Neural crest cell (in vitro differentiated cells): ENCODE data around the gene SLC25A13. TPM values are rescaled to one million over a fixed set of nuclear protein-coding genes. Genes with fewer than 3 reads are reported as not detected.

Source experiments
- DNase-seq: peaks from one replicate; pipeline ENCODE4 v3.0.0; 2021; ENCODE audit warnings: low read depth, mixed read lengths, low spot score
- H3K27ac Mint-ChIP-seq: one replicate; pipeline ENCODE4 v1.8.0; 2021; ENCODE audit warnings: mild to moderate bottlenecking, mixed read lengths; ENCODE audit not compliant: unreplicated experiment
- H3K27me3 Mint-ChIP-seq: 2 replicates; pipeline ENCODE4 v1.8.0; 2021; ENCODE audit warnings: low read depth, mild to moderate bottlenecking, mixed read lengths
- H3K36me3 Mint-ChIP-seq: 2 replicates; pipeline ENCODE4 v1.8.0; 2021; ENCODE audit warnings: low read depth, mild to moderate bottlenecking, mixed read lengths
- H3K4me1 Mint-ChIP-seq: 2 replicates; pipeline ENCODE4 v1.8.0; 2021; ENCODE audit warnings: mixed read lengths
- H3K4me3 Mint-ChIP-seq: one replicate; pipeline ENCODE4 v1.8.0; 2021; ENCODE audit warnings: mild to moderate bottlenecking, mixed read lengths
- H3K9me3 Mint-ChIP-seq: 2 replicates; pipeline ENCODE4 v1.8.0; 2021; ENCODE audit warnings: mixed read lengths
- total RNA-seq: library from RNA; stranded (reverse); gene quantifications from 2 replicates; pipeline ENCODE4 v1.2.1, GENCODE V29; 2021
- TF ChIP-seq, protein P1 (sequence below): fragments of 200-600 bp; sonication (generic); conservative IDR thresholded peaks from 2 replicates; pipeline ENCODE4 v1.5.0; 2021; ENCODE audit warnings: antibody characterized with exemption, mild to moderate bottlenecking

Gene SLC25A13
- total RNA-seq, 1 donor from 2014 or later = 68.3 TPM

DNA sequence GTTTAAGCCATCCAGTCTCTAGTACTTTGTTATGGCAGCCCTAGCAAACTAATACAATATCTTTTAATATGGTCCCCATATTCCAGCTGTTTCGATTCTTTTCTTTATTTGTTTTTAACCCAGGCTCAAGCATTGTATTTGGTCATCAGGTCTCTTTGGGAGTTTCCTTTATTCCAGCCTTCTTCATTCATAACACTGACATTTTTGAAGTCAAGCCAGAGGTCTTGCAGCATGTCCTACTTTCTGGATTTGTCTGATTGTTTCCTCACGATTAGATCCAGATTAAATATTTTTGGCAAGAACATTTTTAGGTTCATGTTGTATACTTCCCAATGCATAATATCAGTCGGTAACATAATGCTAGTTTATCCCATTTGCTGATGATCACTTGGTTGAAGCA, 11.8 kb downstream of the SLC25A13 start:
- Mint-ChIP-seq H3K4me1 (peaks cover 22% of the 10 kb centered on the region), H3K27ac (no peak overlapping the region), H3K27me3 (no peaks in the 10 kb centered on the region), H3K4me3 (no peak overlapping the region), H3K36me3 (peaks cover 8% of the 10 kb centered on the region), H3K9me3 (no peaks in the 10 kb centered on the region)
- TF ChIP-seq, protein P1, sequence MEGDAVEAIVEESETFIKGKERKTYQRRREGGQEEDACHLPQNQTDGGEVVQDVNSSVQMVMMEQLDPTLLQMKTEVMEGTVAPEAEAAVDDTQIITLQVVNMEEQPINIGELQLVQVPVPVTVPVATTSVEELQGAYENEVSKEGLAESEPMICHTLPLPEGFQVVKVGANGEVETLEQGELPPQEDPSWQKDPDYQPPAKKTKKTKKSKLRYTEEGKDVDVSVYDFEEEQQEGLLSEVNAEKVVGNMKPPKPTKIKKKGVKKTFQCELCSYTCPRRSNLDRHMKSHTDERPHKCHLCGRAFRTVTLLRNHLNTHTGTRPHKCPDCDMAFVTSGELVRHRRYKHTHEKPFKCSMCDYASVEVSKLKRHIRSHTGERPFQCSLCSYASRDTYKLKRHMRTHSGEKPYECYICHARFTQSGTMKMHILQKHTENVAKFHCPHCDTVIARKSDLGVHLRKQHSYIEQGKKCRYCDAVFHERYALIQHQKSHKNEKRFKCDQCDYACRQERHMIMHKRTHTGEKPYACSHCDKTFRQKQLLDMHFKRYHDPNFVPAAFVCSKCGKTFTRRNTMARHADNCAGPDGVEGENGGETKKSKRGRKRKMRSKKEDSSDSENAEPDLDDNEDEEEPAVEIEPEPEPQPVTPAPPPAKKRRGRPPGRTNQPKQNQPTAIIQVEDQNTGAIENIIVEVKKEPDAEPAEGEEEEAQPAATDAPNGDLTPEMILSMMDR = no peak
- no peak for DNase-seq

DNA sequence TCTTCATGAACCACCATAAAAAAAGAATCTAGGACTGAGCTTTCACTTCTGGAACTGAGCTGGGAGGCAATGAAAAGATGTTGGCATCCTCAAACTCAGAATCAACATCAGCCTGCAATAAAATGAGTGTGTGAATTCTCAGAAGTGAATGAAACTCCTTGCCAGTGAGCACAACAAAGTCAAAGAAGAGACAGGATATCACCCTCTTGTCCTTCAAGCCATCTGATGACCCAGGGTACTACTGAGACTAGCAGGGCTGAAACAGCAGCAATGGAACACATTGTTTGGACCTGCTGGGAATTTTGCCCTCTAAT, 13.0 kb downstream of the SLC25A13 start:
- Mint-ChIP-seq H3K27ac (no peak overlapping the region), H3K9me3 (peaks cover 4% of the 10 kb centered on the region), H3K4me1 (peaks cover 12% of the 10 kb centered on the region), H3K27me3 (no peaks in the 10 kb centered on the region), H3K36me3 (peaks cover 10% of the 10 kb centered on the region), H3K4me3 (no peak overlapping the region)
- no peak for DNase-seq
- TF ChIP-seq, protein P1 = no peak

DNA sequence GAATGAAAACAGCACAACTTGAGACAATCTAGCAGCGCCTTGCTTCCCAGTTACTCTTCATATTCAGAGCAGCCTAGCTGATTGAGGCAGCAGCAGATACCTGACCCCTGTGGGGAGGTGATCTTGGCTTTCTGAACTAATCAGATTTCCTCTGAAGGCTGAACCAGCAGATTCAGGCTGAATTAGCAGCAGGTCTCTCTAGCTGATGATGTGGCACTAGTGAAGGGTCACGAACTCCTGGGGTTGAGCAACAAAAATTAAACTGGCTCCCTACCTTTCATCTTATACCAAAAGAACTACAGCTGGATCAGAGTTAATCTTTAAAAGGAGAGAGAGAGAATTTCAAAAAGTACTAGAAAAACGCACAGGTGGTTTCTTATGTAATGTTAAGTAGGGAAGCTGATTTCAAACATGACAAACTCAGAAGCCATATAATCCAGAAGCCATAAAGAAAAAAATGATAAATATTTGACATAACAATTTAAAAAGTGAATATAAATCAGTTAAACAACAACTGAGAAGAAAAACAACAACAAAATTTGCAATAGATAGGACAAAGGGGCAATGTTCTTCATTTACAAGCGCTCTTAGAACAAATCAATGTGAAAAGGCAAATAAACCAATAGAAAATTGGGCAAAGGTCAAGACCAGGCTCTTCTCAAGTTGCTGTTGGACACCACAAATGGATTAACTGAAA, 13.5 kb downstream of the SLC25A13 start:
- peaks cover 12% of the 10 kb centered on the region for H3K36me3 Mint-ChIP-seq
- no peak for DNase-seq

DNA sequence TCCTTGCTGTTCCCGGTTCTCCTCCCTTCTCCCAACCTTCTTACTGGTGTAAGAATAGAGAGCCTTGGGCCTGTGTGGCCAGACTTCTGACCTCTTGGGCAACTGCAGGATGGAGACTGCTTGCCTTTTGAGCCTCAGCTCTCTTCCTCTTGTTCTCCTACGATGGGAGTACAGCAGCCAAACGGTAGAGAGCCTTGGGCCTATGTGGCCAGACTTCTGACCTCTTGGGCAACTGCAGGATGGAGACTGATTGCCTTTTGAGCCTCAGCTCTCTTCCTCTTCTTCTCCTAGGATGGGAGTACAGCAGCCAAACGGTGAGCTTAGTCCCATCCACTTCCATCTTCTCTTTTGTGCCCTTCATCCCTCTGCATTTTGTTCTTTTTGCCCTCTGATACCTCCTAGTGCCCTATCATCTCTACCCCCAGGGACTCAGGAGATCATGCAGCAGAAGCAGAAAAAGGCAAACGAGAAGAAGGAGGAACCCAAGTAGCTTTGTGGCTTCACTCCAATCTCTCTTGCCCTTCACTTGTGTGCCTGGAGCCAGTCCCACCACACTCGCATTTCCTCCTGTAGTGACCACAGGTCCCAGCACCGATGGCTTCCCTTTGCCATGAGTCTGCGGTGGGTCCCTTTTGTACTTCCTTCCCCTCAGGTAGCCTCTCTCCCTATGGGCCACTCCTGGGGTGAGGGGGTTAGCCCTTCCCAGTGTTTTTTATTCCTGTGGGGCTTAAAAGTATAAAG, 15.3 kb downstream of the SLC25A13 start:
- no peak overlapping the region for H3K27ac Mint-ChIP-seq
- no peak overlapping the region for H3K4me3 Mint-ChIP-seq
- TF ChIP-seq, protein P1 = no peak
- peaks cover 8% of the 10 kb centered on the region for H3K9me3 Mint-ChIP-seq
- no peaks in the 10 kb centered on the region for H3K27me3 Mint-ChIP-seq
- peaks cover 21% of the 10 kb centered on the region for H3K36me3 Mint-ChIP-seq
- no peak for DNase-seq
- H3K4me1 Mint-ChIP-seq = peaks cover 10% of the 10 kb centered on the region

More for the DNA sequence above, 13.5 kb downstream of the SLC25A13 start:
- Mint-ChIP-seq H3K4me3 (no peak overlapping the region), H3K9me3 (peaks cover 4% of the 10 kb centered on the region), H3K27me3 (no peaks in the 10 kb centered on the region), H3K4me1 (peaks cover 10% of the 10 kb centered on the region), H3K27ac (no peak overlapping the region)
- TF ChIP-seq, protein P1 = no peak

DNA sequence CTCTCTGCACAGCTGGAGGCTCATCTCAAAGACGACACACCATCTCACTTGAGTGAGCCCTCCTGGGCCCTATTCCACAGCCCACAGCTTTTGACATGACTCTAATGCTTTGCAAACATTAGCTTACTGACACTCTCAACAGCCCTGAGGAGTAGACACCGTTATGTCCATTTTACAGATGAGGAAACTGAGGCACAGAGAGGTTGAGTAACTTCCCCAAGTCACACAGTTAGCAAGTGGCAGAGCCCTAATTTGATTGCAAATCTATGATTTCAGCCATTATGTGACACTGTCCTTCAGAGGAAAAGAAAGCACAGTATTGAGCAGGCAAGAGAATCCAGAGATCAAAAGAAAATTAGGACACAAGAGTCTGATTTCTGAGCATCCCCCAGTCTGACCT, 16.0 kb downstream of the SLC25A13 start:
- H3K4me1 Mint-ChIP-seq = peaks cover 10% of the 10 kb centered on the region
- TF ChIP-seq, protein P1 = no peak
- DNase-seq = no peak
- no peaks in the 10 kb centered on the region for H3K27me3 Mint-ChIP-seq
- H3K27ac Mint-ChIP-seq = no peak overlapping the region
- H3K9me3 Mint-ChIP-seq = peaks cover 8% of the 10 kb centered on the region
- H3K36me3 Mint-ChIP-seq = peaks cover 21% of the 10 kb centered on the region
- no peak overlapping the region for H3K4me3 Mint-ChIP-seq
